Memory B cell (primary cell): ENCODE results near the gene LRRC38.

ENCODE experiments used
- ATAC-seq: fragments of 150-1000 bp; cut with Tn5 transposase; 2 replicates; pipeline ENCODE4 v1.10.0; 2021; ENCODE audit warnings: low read depth, mild to moderate bottlenecking, moderate library complexity
- DNase-seq, 2 donors: peaks; one replicate each; pipeline ENCODE4 v3.0.0; 2022; ENCODE audit warnings: low spot score in 2 of 2
- H3K27ac Mint-ChIP-seq: one replicate; pipeline ENCODE4 v1.8.0; 2022; ENCODE audit warnings: mild to moderate bottlenecking, moderate library complexity, mixed read lengths
- H3K27me3 Mint-ChIP-seq: one replicate; pipeline ENCODE4 v1.8.0; 2022; ENCODE audit warnings: mixed read lengths
- H3K36me3 Mint-ChIP-seq: one replicate; pipeline ENCODE4 v1.8.0; 2022; ENCODE audit warnings: mild to moderate bottlenecking, mixed read lengths
- H3K4me1 Mint-ChIP-seq: one replicate; pipeline ENCODE4 v1.8.0; 2022; ENCODE audit warnings: mixed read lengths
- H3K4me3 Mint-ChIP-seq: one replicate; pipeline ENCODE4 v1.8.0; 2022; ENCODE audit warnings: mild to moderate bottlenecking, moderate library complexity, mixed read lengths
- H3K9me3 Mint-ChIP-seq: one replicate; pipeline ENCODE4 v1.8.0; 2022; ENCODE audit warnings: mixed read lengths

Gene LRRC38

GRCh38 chr1:13539683-13540082, 25.9 kb upstream of the LRRC38 start:
- no peaks in the 10 kb centered on the region for H3K9me3 Mint-ChIP-seq
- no peak overlapping the region for H3K4me3 Mint-ChIP-seq
- DNase-seq (no peak), ATAC-seq (no peak)
- H3K27ac Mint-ChIP-seq: no peak overlapping the region
- H3K27me3 Mint-ChIP-seq: peaks cover 9% of the 10 kb centered on the region
- H3K4me1 Mint-ChIP-seq: no peaks in the 10 kb centered on the region
- H3K36me3 Mint-ChIP-seq: no peaks in the 10 kb centered on the region

- ATAC-seq (no peak), DNase-seq (no peak)
- Mint-ChIP-seq H3K9me3 (no peaks in the 10 kb centered on the region), H3K4me3 (no peak overlapping the region), H3K27me3 (peaks cover 9% of the 10 kb centered on the region), H3K4me1 (no peaks in the 10 kb centered on the region), H3K36me3 (no peaks in the 10 kb centered on the region), H3K27ac (no peak overlapping the region)
Measured at GRCh38 chr1:13538832-13539231, 25.0 kb upstream of the LRRC38 start.

GRCh38 chr1:13536571-13536970, 22.8 kb upstream of the LRRC38 start:
- Mint-ChIP-seq H3K36me3 (no peaks in the 10 kb centered on the region), H3K27me3 (peaks cover 9% of the 10 kb centered on the region), H3K27ac (no peak overlapping the region)

GRCh38 chr1:13535227-13535626, 21.4 kb upstream of the LRRC38 start:
- peaks cover 3% of the 10 kb centered on the region for H3K4me1 Mint-ChIP-seq
- no peaks in the 10 kb centered on the region for H3K9me3 Mint-ChIP-seq
- H3K4me3 Mint-ChIP-seq: no peak overlapping the region

More at GRCh38 chr1:13536571-13536970, 22.8 kb upstream of the LRRC38 start:
- no peaks in the 10 kb centered on the region for H3K4me1 Mint-ChIP-seq
- no peak overlapping the region for H3K4me3 Mint-ChIP-seq
- no peaks in the 10 kb centered on the region for H3K9me3 Mint-ChIP-seq
- no peak for DNase-seq
- no peak for ATAC-seq

GRCh38 chr1:13528320-13528719, 14.5 kb upstream of the LRRC38 start:
- Mint-ChIP-seq H3K4me3 (no peak overlapping the region), H3K9me3 (no peaks in the 10 kb centered on the region), H3K36me3 (no peaks in the 10 kb centered on the region), H3K27ac (no peak overlapping the region), H3K27me3 (peaks cover 5% of the 10 kb centered on the region), H3K4me1 (peaks cover 3% of the 10 kb centered on the region)
- ATAC-seq (no peak), DNase-seq (no peak)

More at GRCh38 chr1:13535227-13535626, 21.4 kb upstream of the LRRC38 start:
- ATAC-seq (no peak), DNase-seq (no peak)
- peaks cover 10% of the 10 kb centered on the region for H3K27me3 Mint-ChIP-seq
- H3K27ac Mint-ChIP-seq: no peak overlapping the region
- no peaks in the 10 kb centered on the region for H3K36me3 Mint-ChIP-seq

- no peak overlapping the region for H3K4me3 Mint-ChIP-seq
- H3K36me3 Mint-ChIP-seq: peaks cover 2% of the 10 kb centered on the region
- ATAC-seq (no peak), DNase-seq (no peak)
- no peak overlapping the region for H3K27ac Mint-ChIP-seq
- peaks cover 4% of the 10 kb centered on the region for H3K9me3 Mint-ChIP-seq
- H3K27me3 Mint-ChIP-seq: peaks cover 11% of the 10 kb centered on the region
- H3K4me1 Mint-ChIP-seq: no peaks in the 10 kb centered on the region
Measured at GRCh38 chr1:13523780-13524477, 10.1 kb upstream of the LRRC38 start.

GRCh38 chr1:13520985-13521384, 7.2 kb upstream of the LRRC38 start:
- no peak overlapping the region for H3K27ac Mint-ChIP-seq
- peaks cover 4% of the 10 kb centered on the region for H3K9me3 Mint-ChIP-seq
- DNase-seq (no peak), ATAC-seq (no peak)
- H3K4me1 Mint-ChIP-seq: no peaks in the 10 kb centered on the region
- peaks cover 2% of the 10 kb centered on the region for H3K36me3 Mint-ChIP-seq
- peaks cover 19% of the 10 kb centered on the region for H3K27me3 Mint-ChIP-seq
- H3K4me3 Mint-ChIP-seq: no peak overlapping the region

- H3K36me3 Mint-ChIP-seq: peaks cover 2% of the 10 kb centered on the region
- H3K4me3 Mint-ChIP-seq: no peak overlapping the region
- peaks cover 24% of the 10 kb centered on the region for H3K27me3 Mint-ChIP-seq
- DNase-seq (peak in 1 of 2 donors; percentile 1), ATAC-seq (peak; percentile 50)
- no peak overlapping the region for H3K27ac Mint-ChIP-seq
- H3K4me1 Mint-ChIP-seq: no peaks in the 10 kb centered on the region
- H3K9me3 Mint-ChIP-seq: peaks cover 4% of the 10 kb centered on the region
Measured at GRCh38 chr1:13517193-13517812, 3.5 kb upstream of the LRRC38 start.

GRCh38 chr1:13516606-13517005, 2.8 kb upstream of the LRRC38 start:
- DNase-seq (no peak), ATAC-seq (no peak)
- peaks cover 27% of the 10 kb centered on the region for H3K27me3 Mint-ChIP-seq
- H3K9me3 Mint-ChIP-seq: peaks cover 4% of the 10 kb centered on the region
- no peak overlapping the region for H3K4me3 Mint-ChIP-seq
- peaks cover 2% of the 10 kb centered on the region for H3K36me3 Mint-ChIP-seq
- H3K27ac Mint-ChIP-seq: no peak overlapping the region
- no peaks in the 10 kb centered on the region for H3K4me1 Mint-ChIP-seq

- no peak for ATAC-seq
Measured at GRCh38 chr1:13514821-13515220, 1.0 kb upstream of the LRRC38 start.

GRCh38 chr1:13513063-13513894, 524 bp downstream of the LRRC38 start:
- no peaks in the 10 kb centered on the region for H3K36me3 Mint-ChIP-seq
- H3K27ac Mint-ChIP-seq: no peak overlapping the region
- H3K9me3 Mint-ChIP-seq: no peaks in the 10 kb centered on the region
- no peak overlapping the region for H3K4me3 Mint-ChIP-seq
- DNase-seq: no peak
- peaks cover 23% of the 10 kb centered on the region for H3K27me3 Mint-ChIP-seq
- ATAC-seq: no peak
- peaks cover 3% of the 10 kb centered on the region for H3K4me1 Mint-ChIP-seq

More at GRCh38 chr1:13514821-13515220, 1.0 kb upstream of the LRRC38 start:
- Mint-ChIP-seq H3K9me3 (peaks cover 4% of the 10 kb centered on the region), H3K4me3 (no peak overlapping the region), H3K27ac (no peak overlapping the region), H3K27me3 (peaks cover 24% of the 10 kb centered on the region), H3K36me3 (peaks cover 2% of the 10 kb centered on the region), H3K4me1 (no peaks in the 10 kb centered on the region)
- no peak for DNase-seq

GRCh38 chr1:13512472-13512871, 1.3 kb downstream of the LRRC38 start:
- no peaks in the 10 kb centered on the region for H3K9me3 Mint-ChIP-seq
- peaks cover 3% of the 10 kb centered on the region for H3K4me1 Mint-ChIP-seq
- H3K27me3 Mint-ChIP-seq: peaks cover 21% of the 10 kb centered on the region
- DNase-seq (no peak), ATAC-seq (no peak)
- no peak overlapping the region for H3K4me3 Mint-ChIP-seq
- H3K36me3 Mint-ChIP-seq: no peaks in the 10 kb centered on the region
- H3K27ac Mint-ChIP-seq: no peak overlapping the region

- Mint-ChIP-seq H3K27ac (no peak overlapping the region), H3K36me3 (no peaks in the 10 kb centered on the region), H3K27me3 (peaks cover 20% of the 10 kb centered on the region), H3K4me3 (no peak overlapping the region), H3K4me1 (peaks cover 3% of the 10 kb centered on the region), H3K9me3 (no peaks in the 10 kb centered on the region)
- ATAC-seq (no peak), DNase-seq (no peak)
Measured at GRCh38 chr1:13510499-13510898, 3.3 kb downstream of the LRRC38 start.

- H3K27ac Mint-ChIP-seq: no peak overlapping the region
- DNase-seq (no peak), ATAC-seq (no peak)
- H3K27me3 Mint-ChIP-seq: peaks cover 22% of the 10 kb centered on the region
- no peak overlapping the region for H3K4me3 Mint-ChIP-seq
- no peaks in the 10 kb centered on the region for H3K36me3 Mint-ChIP-seq
- peaks cover 5% of the 10 kb centered on the region for H3K4me1 Mint-ChIP-seq
- no peaks in the 10 kb centered on the region for H3K9me3 Mint-ChIP-seq
Measured at GRCh38 chr1:13507075-13507474, 6.7 kb downstream of the LRRC38 start.
